GM12878 (cell line): ENCODE results near the gene CD9. TPM values are rescaled to one million over a fixed set of nuclear protein-coding genes. Genes with fewer than 3 reads are reported as not detected.

ENCODE experiments used
- ATAC-seq: fragments of 200-7000 bp; cut with Tn5 transposase; 3 replicates; pipeline ENCODE4 v1.9.1; 2020; ENCODE audit warnings: mild to moderate bottlenecking, moderate library complexity
- BruUV-seq: library from RNA; stranded (reverse); fragments of 400-500 nt; replicated peaks from 2 replicates; lab custom pipeline; 2021; lab: Mats Ljungman, UMichigan
- CTCF ChIA-PET: fragments of 300-600 bp; sonication (Branson Sonifier 250); formaldehyde crosslinking; extraction: SDS; loops from one replicate; lab custom pipeline; 2021; ENCODE audit warnings: inconsistent platforms; lab: Yijun Ruan, JAX
- POLR2A ChIA-PET: fragments of 350-600 bp; formaldehyde crosslinking; extraction: SDS; loops from one replicate; lab custom pipeline; 2021; ENCODE audit warnings: inconsistent platforms; lab: Charles Lee
- RAD21 ChIA-PET: fragments of 300-600 bp; sonication (Branson Sonifier 250); formaldehyde crosslinking; loops from one replicate; lab custom pipeline; 2023; ENCODE audit warnings: antibody characterized with exemption; ENCODE audit not compliant: unreplicated experiment; lab: Charles Lee
- SMC1A ChIA-PET: fragments of 300-600 bp; sonication (Branson Sonifier 250); formaldehyde crosslinking; loops from one replicate; lab custom pipeline; 2023; ENCODE audit not compliant: unreplicated experiment, uncharacterized antibody; lab: Charles Lee
- DNase-seq: peaks from one replicate; pipeline ENCODE4 v3.0.0-alpha.2; 2011; ENCODE audit warnings: low read depth, low spot score
- FAIRE-seq: peaks from 3 replicates; lab custom pipeline; 2011; peaks lifted over from hg19 to GRCh38; lab: Jason Lieb, UNC
- H2AFZ ChIP-seq: 2 replicates; pipeline ENCODE4 v1.6.0; 2011; ENCODE audit warnings: low read depth, low read length, control low read depth; ENCODE audit not compliant: control insufficient read depth
- H3K27ac ChIP-seq: 2 replicates; pipeline ENCODE4 v1.5.1; 2011; ENCODE audit warnings: control low read depth; ENCODE audit not compliant: control insufficient read depth, insufficient read depth
- H3K27me3 ChIP-seq, 2 experiments: replicated peaks in 1 of 2; 2 replicates each; pipeline versions ENCODE4 v1.6.0 to v1.6.1; 2011; ENCODE audit warnings: low read length in 1 of 2; ENCODE audit not compliant: control insufficient read depth in 2 of 2, insufficient read depth in 2 of 2
- H3K36me3 ChIP-seq, 2 experiments: 2 replicates each; pipeline ENCODE4 v1.5.1; 2011; ENCODE audit warnings: low read length in 1 of 2; ENCODE audit not compliant: control insufficient read depth in 2 of 2, insufficient read depth in 2 of 2
- H3K4me1 ChIP-seq: 2 replicates; pipeline ENCODE4 v1.6.1; 2011; ENCODE audit warnings: mild to moderate bottlenecking, low read length, moderate library complexity, mixed read lengths; ENCODE audit not compliant: control insufficient read depth, insufficient read depth
- H3K4me2 ChIP-seq: 2 replicates; pipeline ENCODE4 v1.6.0; 2011; ENCODE audit warnings: control low read depth; ENCODE audit not compliant: control insufficient read depth, insufficient read depth
- H3K4me3 ChIP-seq: fragments of 200-600 bp; sonication (generic); 2 replicates; pipeline ENCODE4 v1.5.1; 2016
- H3K79me2 ChIP-seq: 2 replicates; pipeline ENCODE4 v1.6.0; 2011; ENCODE audit warnings: low read length; ENCODE audit not compliant: control insufficient read depth, insufficient read depth
- H3K9ac ChIP-seq: 2 replicates; pipeline ENCODE4 v1.8.0; 2011; ENCODE audit warnings: low read length, control low read depth, mixed read lengths; ENCODE audit not compliant: control insufficient read depth, insufficient read depth
- H3K9me3 ChIP-seq: replicated peaks from 3 replicates; pipeline ENCODE4 v1.5.1; 2011; ENCODE audit warnings: mild to moderate bottlenecking, low read length; ENCODE audit not compliant: control insufficient read depth, insufficient read depth
- H4K20me1 ChIP-seq: 2 replicates; pipeline ENCODE4 v1.6.0; 2011; ENCODE audit not compliant: control insufficient read depth, insufficient read depth
- BCL11A ChIP-seq: IDR thresholded peaks from 2 replicates; pipeline ENCODE4 v1.6.1; 2011; ENCODE audit warnings: low read depth, low read length
- EP300 ChIP-seq, 2 experiments: fragments of 150-350 bp in 1 of 2; IDR thresholded peaks; 2 replicates each; pipeline ENCODE4 v1.6.1; 2011 to 2012; ENCODE audit warnings: low read depth in 2 of 2, low read length in 2 of 2, borderline replicate concordance in 1 of 2, improper control_type of control experiment in 1 of 2, inconsistent platforms in 1 of 2; ENCODE audit not compliant: control insufficient read depth in 1 of 2
- KLF5 ChIP-seq: fragments of 450-650 bp; IDR thresholded peaks from 2 replicates; pipeline ENCODE4 v1.6.1; 2014; ENCODE audit warnings: mild to moderate bottlenecking; ENCODE audit not compliant: partially characterized antibody
- NFIC ChIP-seq: IDR thresholded peaks from 2 replicates; pipeline ENCODE4 v1.6.1; 2012; ENCODE audit warnings: low read depth, mild to moderate bottlenecking, inconsistent platforms, low read length, moderate library complexity
- POLR2A ChIP-seq: IDR thresholded peaks from 2 replicates; pipeline ENCODE4 v1.6.1; 2011; ENCODE audit warnings: low read depth, mild to moderate bottlenecking, low read length
- POLR2AphosphoS5 ChIP-seq: IDR thresholded peaks from 2 replicates; pipeline ENCODE4 v1.6.1; 2011; ENCODE audit warnings: mild to moderate bottlenecking, low read length, inconsistent platforms
- RB1 ChIP-seq: fragments of 450-650 bp; formaldehyde crosslinking; IDR thresholded peaks from 2 replicates; pipeline ENCODE4 v1.6.1; 2017; ENCODE audit warnings: mild to moderate bottlenecking, borderline replicate concordance
- STAT1 ChIP-seq: fragments of 450-650 bp; conservative IDR thresholded peaks from 2 replicates; pipeline ENCODE4 v1.6.1; 2014; ENCODE audit warnings: antibody characterized with exemption, mild to moderate bottlenecking
- ZNF622 ChIP-seq: fragments of 450-650 bp; IDR thresholded peaks from 2 replicates; pipeline ENCODE4 v1.6.1; 2017; ENCODE audit warnings: mild to moderate bottlenecking, inconsistent platforms
- WGBS: methylation state at CpG from one replicate; pipeline ENCODE4 v1.1.6; 2016; ENCODE audit warnings: low lambda C conversion rate; ENCODE audit not compliant: insufficient replicate concordance, insufficient coverage; ENCODE audit errors: missing lambda C conversion rate; 5-methylcytosine and 5-hydroxymethylcytosine counted together
- in situ Hi-C: fragments of 300-500 bp; cut with MboI; formaldehyde crosslinking; loops from 9 replicates; pipeline ENCODE4 v1.14.3; 2018; ENCODE audit warnings: mixed read lengths
- intact Hi-C: fragments of 100-400 bp; cut with micrococcal nuclease; formaldehyde crosslinking; loops from one replicate; pipeline ENCODE4 v1.14.2; 2022; ENCODE audit not compliant: unreplicated experiment
- polyA plus RNA-seq, 11 experiments: library from polyadenylated mRNA; depleted of rRNA in 4 of 11; unstranded in 6 of 11; stranded (reverse) in 5 of 11; fragments of >200 nt; fragmentation: Nextera tagmentation in 4 of 11; fragmentation: Illumina TruSeq in 1 of 11; extraction: Ambion mirVana in 4 of 11; extraction: Trizol in 1 of 11; gene quantifications; 1 replicate in 1 of 11; 2 replicates in 10 of 11; pipeline versions ENCODE4 v1.2.1 to v1.2.3, GENCODE V29; 2011 to 2016; ENCODE audit warnings: inconsistent platforms in 2 of 11, missing spikeins in 2 of 11, low read depth in 1 of 11
- total RNA-seq, 4 experiments: library from RNA; depleted of rRNA in 3 of 4; stranded (reverse); fragments of >200 nt in 3 of 4; fragmentation: Illumina TruSeq in 1 of 4; extraction: Trizol in 1 of 4; gene quantifications; 2 replicates each; pipeline versions ENCODE4 v1.2.1 to v1.2.3, GENCODE V29; 2013 to 2021
- TF ChIP-seq, protein P1 (sequence below): IDR thresholded peaks from 2 replicates; pipeline ENCODE4 v1.6.1; 2011; ENCODE audit warnings: borderline replicate concordance, low read depth, mild to moderate bottlenecking, moderate library complexity, mixed read lengths, low read length; ENCODE audit not compliant: insufficient read depth; ENCODE audit errors: extremely low read length
- TF ChIP-seq, protein P2 (sequence below): IDR thresholded peaks from 2 replicates; pipeline ENCODE4 v1.6.1; 2012; ENCODE audit warnings: mild to moderate bottlenecking, low read depth, low read length
- TF ChIP-seq, protein P3 (sequence below): IDR thresholded peaks from 2 replicates; pipeline ENCODE4 v1.6.1; 2011; ENCODE audit warnings: borderline replicate concordance, low read depth, mild to moderate bottlenecking, moderate library complexity, low read length; ENCODE audit not compliant: insufficient read depth, poor library complexity, severe bottlenecking
- TF ChIP-seq, protein P4 (sequence below): fragments of 150-350 bp; IDR thresholded peaks from 2 replicates; pipeline ENCODE4 v1.6.1; 2016; ENCODE audit warnings: low read depth, low read length

CD9 gene
- total and polyA plus RNA-seq, 10 of the 15 experiments (the other 5 are each of a cell fraction or from before 2014, with no cell fraction given), result 4.8 to 29.9 (median 9.7) TPM

DNA sequence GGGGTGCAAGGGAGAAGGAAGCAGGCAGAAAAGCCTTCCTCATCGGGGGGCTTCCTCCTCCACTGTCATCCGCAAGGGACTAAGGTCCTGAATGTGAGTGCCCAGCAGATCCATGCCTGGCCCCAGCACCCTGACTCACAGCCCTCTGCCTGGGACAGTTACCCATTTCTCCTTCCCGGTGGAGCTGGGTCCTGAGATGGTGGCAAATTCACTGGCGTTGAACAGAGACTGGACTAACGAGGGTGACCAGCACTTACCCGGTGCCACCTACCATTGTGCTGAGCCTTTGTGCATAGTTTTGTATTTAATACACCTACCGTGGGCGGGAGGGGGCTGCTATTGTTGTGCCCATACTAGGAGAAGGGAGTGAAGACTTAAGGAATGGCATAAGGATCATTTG, 79.4 kb downstream of the CD9 start:
- no peak overlapping the region for H3K4me3 ChIP-seq
- no peak overlapping the region for H2AFZ ChIP-seq
- POLR2A ChIA-PET, result interaction anchor here (3.8 to 5.5 kb wide), 2 partner anchors 78 to 83 kb away, joined by 32 to 43 read pairs; partner anchors contain the start of gene CD9
- H3K36me3 ChIP-seq, result no peaks in the 10 kb centered on the region
- DNase-seq, result no peak
- SMC1A ChIA-PET, result interaction anchor here (0.5 to 10.3 kb wide), 9 partner anchors 12 to 291 kb away, joined by 3 to 107 read pairs (median 9); partner anchors contain the start of gene CD9
- H3K4me1 ChIP-seq, result peaks cover 7% of the 10 kb centered on the region; the same call in 1 of the 2 replicates
- FAIRE-seq, result no peak
- intact Hi-C loops, result no loop called here
- in situ Hi-C loops, result loop anchor here (5.0 kb wide), 1 partner anchor 87 kb away; no protein-coding TSS in a partner anchor
- H3K9ac ChIP-seq, result no peak overlapping the region
- H3K4me2 ChIP-seq, result no peak overlapping the region
- no peaks in the 10 kb centered on the region for H3K9me3 ChIP-seq
- CTCF ChIA-PET, result interaction anchor here (1.0 to 10.1 kb wide), 17 partner anchors 7 to 291 kb away, joined by 3 to 401 read pairs (median 6); partner anchors contain the start of gene CD9
- no peaks in the 10 kb centered on the region for H4K20me1 ChIP-seq
- no peak for ATAC-seq
- H3K79me2 ChIP-seq, result no peaks in the 10 kb centered on the region
- H3K27me3 ChIP-seq, result no peaks in the 10 kb centered on the region
- RAD21 ChIA-PET, result interaction anchor here (1.0 to 9.8 kb wide), 9 partner anchors 49 to 220 kb away, joined by 3 to 304 read pairs (median 3); partner anchors contain the start of gene CD9
- no TSS peak for BruUV-seq
- no peak overlapping the region for H3K27ac ChIP-seq
- WGBS, result 23% methylated on average over 8 of the region's 8 CpGs
- no peak for TF ChIP-seq NFIC
- no peak for TF ChIP-seq ZNF622
- TF ChIP-seq KLF5, result no peak
- TF ChIP-seq BCL11A, result no peak
- TF ChIP-seq, protein P1, sequence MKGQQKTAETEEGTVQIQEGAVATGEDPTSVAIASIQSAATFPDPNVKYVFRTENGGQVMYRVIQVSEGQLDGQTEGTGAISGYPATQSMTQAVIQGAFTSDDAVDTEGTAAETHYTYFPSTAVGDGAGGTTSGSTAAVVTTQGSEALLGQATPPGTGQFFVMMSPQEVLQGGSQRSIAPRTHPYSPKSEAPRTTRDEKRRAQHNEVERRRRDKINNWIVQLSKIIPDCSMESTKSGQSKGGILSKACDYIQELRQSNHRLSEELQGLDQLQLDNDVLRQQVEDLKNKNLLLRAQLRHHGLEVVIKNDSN, result no peak
- TF ChIP-seq, protein P2, sequence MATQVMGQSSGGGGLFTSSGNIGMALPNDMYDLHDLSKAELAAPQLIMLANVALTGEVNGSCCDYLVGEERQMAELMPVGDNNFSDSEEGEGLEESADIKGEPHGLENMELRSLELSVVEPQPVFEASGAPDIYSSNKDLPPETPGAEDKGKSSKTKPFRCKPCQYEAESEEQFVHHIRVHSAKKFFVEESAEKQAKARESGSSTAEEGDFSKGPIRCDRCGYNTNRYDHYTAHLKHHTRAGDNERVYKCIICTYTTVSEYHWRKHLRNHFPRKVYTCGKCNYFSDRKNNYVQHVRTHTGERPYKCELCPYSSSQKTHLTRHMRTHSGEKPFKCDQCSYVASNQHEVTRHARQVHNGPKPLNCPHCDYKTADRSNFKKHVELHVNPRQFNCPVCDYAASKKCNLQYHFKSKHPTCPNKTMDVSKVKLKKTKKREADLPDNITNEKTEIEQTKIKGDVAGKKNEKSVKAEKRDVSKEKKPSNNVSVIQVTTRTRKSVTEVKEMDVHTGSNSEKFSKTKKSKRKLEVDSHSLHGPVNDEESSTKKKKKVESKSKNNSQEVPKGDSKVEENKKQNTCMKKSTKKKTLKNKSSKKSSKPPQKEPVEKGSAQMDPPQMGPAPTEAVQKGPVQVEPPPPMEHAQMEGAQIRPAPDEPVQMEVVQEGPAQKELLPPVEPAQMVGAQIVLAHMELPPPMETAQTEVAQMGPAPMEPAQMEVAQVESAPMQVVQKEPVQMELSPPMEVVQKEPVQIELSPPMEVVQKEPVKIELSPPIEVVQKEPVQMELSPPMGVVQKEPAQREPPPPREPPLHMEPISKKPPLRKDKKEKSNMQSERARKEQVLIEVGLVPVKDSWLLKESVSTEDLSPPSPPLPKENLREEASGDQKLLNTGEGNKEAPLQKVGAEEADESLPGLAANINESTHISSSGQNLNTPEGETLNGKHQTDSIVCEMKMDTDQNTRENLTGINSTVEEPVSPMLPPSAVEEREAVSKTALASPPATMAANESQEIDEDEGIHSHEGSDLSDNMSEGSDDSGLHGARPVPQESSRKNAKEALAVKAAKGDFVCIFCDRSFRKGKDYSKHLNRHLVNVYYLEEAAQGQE, result no peak
- TF ChIP-seq, protein P3, sequence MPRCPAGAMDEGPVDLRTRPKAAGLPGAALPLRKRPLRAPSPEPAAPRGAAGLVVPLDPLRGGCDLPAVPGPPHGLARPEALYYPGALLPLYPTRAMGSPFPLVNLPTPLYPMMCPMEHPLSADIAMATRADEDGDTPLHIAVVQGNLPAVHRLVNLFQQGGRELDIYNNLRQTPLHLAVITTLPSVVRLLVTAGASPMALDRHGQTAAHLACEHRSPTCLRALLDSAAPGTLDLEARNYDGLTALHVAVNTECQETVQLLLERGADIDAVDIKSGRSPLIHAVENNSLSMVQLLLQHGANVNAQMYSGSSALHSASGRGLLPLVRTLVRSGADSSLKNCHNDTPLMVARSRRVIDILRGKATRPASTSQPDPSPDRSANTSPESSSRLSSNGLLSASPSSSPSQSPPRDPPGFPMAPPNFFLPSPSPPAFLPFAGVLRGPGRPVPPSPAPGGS, result no peak
- no peak for TF ChIP-seq POLR2A
- TF ChIP-seq EP300 (IDR thresholded peaks at IDR 0.05; ENCODE audit: borderline replicate concordance in 1 of 2, control insufficient read depth in 1 of 2, low read depth in 2 of 2, low read length in 2 of 2), result no peak
- no peak for TF ChIP-seq POLR2AphosphoS5
- TF ChIP-seq, protein P4, sequence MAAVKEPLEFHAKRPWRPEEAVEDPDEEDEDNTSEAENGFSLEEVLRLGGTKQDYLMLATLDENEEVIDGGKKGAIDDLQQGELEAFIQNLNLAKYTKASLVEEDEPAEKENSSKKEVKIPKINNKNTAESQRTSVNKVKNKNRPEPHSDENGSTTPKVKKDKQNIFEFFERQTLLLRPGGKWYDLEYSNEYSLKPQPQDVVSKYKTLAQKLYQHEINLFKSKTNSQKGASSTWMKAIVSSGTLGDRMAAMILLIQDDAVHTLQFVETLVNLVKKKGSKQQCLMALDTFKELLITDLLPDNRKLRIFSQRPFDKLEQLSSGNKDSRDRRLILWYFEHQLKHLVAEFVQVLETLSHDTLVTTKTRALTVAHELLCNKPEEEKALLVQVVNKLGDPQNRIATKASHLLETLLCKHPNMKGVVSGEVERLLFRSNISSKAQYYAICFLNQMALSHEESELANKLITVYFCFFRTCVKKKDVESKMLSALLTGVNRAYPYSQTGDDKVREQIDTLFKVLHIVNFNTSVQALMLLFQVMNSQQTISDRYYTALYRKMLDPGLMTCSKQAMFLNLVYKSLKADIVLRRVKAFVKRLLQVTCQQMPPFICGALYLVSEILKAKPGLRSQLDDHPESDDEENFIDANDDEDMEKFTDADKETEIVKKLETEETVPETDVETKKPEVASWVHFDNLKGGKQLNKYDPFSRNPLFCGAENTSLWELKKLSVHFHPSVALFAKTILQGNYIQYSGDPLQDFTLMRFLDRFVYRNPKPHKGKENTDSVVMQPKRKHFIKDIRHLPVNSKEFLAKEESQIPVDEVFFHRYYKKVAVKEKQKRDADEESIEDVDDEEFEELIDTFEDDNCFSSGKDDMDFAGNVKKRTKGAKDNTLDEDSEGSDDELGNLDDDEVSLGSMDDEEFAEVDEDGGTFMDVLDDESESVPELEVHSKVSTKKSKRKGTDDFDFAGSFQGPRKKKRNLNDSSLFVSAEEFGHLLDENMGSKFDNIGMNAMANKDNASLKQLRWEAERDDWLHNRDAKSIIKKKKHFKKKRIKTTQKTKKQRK, result no peak
- no peak for TF ChIP-seq STAT1
- no peak for TF ChIP-seq RB1
